Sigmoid colon (tissue), 7 donors: ENCODE results near the gene LHPP. TPM values are rescaled to one million over a fixed set of nuclear protein-coding genes. Genes with fewer than 3 reads are reported as not detected.

Experiments
- DNase-seq: peaks from one replicate; pipeline ENCODE4 v3.0.0-alpha.2; 2019
- H3K27ac ChIP-seq, 4 donors: fragments of 200-600 bp; sonication (generic); one replicate each; pipeline ENCODE4 v1.5.1; 2016 to 2019; ENCODE audit warnings: mild to moderate bottlenecking in 1 of 4
- H3K27me3 ChIP-seq, 3 donors: fragments of 200-600 bp; sonication (generic); one replicate each; pipeline ENCODE4 v1.5.1; 2019; ENCODE audit warnings: mild to moderate bottlenecking in 1 of 3
- H3K36me3 ChIP-seq, 4 donors: fragments of 200-600 bp; sonication (generic); one replicate each; pipeline ENCODE4 v1.5.1; 2016 to 2019
- H3K4me1 ChIP-seq, 4 donors: fragments of 200-600 bp; sonication (generic); one replicate each; pipeline ENCODE4 v1.5.1; 2017 to 2019
- H3K4me3 ChIP-seq, 4 donors: fragments of 200-600 bp; sonication (generic); one replicate each; pipeline ENCODE4 v1.5.1; 2017 to 2019; ENCODE audit warnings: mild to moderate bottlenecking in 2 of 4, moderate library complexity in 1 of 4
- H3K9me3 ChIP-seq, 4 donors: fragments of 200-600 bp in 3 of 4; sonication (generic) in 3 of 4; one replicate each; pipeline versions ENCODE4 v1.5.1 to v1.6.1; 2013 to 2019
- EP300 ChIP-seq, 4 donors: sonication (generic); formaldehyde crosslinking; IDR thresholded peaks; one replicate each; pipeline ENCODE4 v1.6.1; 2017; ENCODE audit warnings: antibody characterized with exemption in 4 of 4
- POLR2A ChIP-seq, 2 donors: fragments of 450-650 bp; IDR thresholded peaks; one replicate each; pipeline ENCODE4 v1.6.1; 2016; ENCODE audit warnings: antibody characterized with exemption in 2 of 2, mild to moderate bottlenecking in 2 of 2, moderate library complexity in 2 of 2
- POLR2AphosphoS5 ChIP-seq, 4 donors: sonication (generic); formaldehyde crosslinking; IDR thresholded peaks; one replicate each; pipeline ENCODE4 v1.6.1; 2017; ENCODE audit warnings: antibody characterized with exemption in 4 of 4
- WGBS, 2 donors: extraction: QIAGEN DNeasy Blood & Tissue Kit; methylation state at CpG; one replicate each; pipeline ENCODE4 v1.1.7; 2013; 5-methylcytosine and 5-hydroxymethylcytosine counted together
- intact Hi-C: fragments of 100-400 bp; cut with DNase I; formaldehyde crosslinking; loops from one replicate; pipeline ENCODE4 v1.15.1; 2023
- polyA plus RNA-seq, 3 donors: library from polyadenylated mRNA; stranded (reverse); fragments of 200-250 nt; gene quantifications; one replicate each; pipeline ENCODE4 v1.2.3, GENCODE V29; 2013
- total RNA-seq, 4 donors: library from RNA; depleted of rRNA; stranded (reverse); fragments of >200 nt; gene quantifications; one replicate each; pipeline ENCODE4 v1.1.0, GENCODE V29; 2016
- TF ChIP-seq, protein P1 (sequence below), 4 experiments: fragments of 450-650 bp in 3 of 4; fragments of 200-600 bp in 1 of 4; IDR thresholded peaks; one replicate each; pipeline ENCODE4 v1.5.1; 2016 to 2019; ENCODE audit warnings: antibody characterized with exemption in 4 of 4, mild to moderate bottlenecking in 3 of 4, moderate library complexity in 2 of 4
- donor health status: healthy with polysubstance abuse.
- donor health status: Bipolar disorder and iron deficiency.
- donor health status: healthy.

LHPP gene
- total and polyA plus RNA-seq, 7 donors, result 17.1 to 35.7 (median 20.6) TPM

DNA sequence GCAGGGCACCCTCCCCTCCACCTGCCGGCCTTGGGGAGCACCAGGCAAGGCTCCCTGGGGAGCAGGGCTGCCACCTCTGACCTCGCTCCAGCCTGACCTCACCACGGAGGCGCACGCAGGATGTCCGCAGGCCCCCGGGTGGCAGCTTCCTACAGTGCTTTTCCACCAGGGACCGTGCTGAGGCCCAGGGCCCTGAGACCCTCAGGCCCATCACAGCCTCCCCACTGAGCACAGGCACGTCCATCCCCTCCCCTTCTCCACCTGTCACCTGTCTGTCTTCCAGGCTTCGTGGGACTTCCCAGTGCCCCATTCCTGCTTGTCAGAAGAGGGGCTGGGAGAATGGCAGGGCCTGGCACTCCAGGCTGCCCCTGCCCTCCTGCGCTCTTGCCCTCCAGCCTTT, 90.1 kb downstream of the LHPP start:
- Histone ChIP-seq H3K9me3 (no peaks in the 10 kb centered on the region), H3K27me3 (no peaks in the 10 kb centered on the region), H3K27ac (no peak overlapping the region), H3K4me3 (no peak overlapping the region), H3K36me3 (no peaks in the 10 kb centered on the region), H3K4me1 (no peaks in the 10 kb centered on the region)
- DNase-seq, result no peak
- 91 to 96% methylated on average over 11 of the region's 11 CpGs for WGBS, 2 donors
- intact Hi-C loops, result no loop called here
- TF ChIP-seq EP300 (IDR thresholded peaks at IDR 0.05) (no peak), POLR2AphosphoS5 (IDR thresholded peaks at IDR 0.05) (no peak), POLR2A (IDR thresholded peaks at IDR 0.05) (no peak)
- TF ChIP-seq, protein P1, sequence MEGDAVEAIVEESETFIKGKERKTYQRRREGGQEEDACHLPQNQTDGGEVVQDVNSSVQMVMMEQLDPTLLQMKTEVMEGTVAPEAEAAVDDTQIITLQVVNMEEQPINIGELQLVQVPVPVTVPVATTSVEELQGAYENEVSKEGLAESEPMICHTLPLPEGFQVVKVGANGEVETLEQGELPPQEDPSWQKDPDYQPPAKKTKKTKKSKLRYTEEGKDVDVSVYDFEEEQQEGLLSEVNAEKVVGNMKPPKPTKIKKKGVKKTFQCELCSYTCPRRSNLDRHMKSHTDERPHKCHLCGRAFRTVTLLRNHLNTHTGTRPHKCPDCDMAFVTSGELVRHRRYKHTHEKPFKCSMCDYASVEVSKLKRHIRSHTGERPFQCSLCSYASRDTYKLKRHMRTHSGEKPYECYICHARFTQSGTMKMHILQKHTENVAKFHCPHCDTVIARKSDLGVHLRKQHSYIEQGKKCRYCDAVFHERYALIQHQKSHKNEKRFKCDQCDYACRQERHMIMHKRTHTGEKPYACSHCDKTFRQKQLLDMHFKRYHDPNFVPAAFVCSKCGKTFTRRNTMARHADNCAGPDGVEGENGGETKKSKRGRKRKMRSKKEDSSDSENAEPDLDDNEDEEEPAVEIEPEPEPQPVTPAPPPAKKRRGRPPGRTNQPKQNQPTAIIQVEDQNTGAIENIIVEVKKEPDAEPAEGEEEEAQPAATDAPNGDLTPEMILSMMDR (IDR thresholded peaks at IDR 0.05), result no peak

DNA sequence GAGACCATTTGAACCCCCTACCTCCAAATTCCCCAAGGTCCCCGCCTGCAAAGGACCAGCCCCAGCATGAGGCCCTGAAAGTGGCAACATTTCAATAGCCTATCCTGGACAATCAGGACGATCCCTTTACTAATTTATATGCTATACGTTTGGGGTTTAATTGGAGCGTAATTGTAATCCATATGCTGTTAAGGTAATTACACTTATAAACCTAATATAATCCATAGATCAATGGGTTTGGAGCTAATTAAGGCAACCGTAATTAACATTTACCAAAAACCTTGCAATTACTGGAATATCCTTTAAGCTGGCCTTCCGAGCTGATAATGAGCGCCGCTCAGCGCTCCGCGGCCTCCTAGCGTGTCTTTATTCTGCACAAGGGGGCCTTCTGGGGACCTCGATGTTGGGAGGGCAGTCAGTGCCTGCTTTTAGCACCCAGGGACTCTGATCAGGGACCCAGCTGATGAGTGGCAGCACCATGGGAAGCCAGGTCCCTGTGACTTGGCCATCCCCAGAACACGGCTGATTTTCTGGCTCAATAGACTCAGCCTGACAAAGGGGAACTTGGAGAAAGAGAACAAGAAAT, 91.2 kb downstream of the LHPP start:
- Histone ChIP-seq H3K27me3 (no peaks in the 10 kb centered on the region), H3K36me3 (no peaks in the 10 kb centered on the region), H3K9me3 (no peaks in the 10 kb centered on the region), H3K27ac (no peak overlapping the region), H3K4me3 (no peak overlapping the region), H3K4me1 (no peaks in the 10 kb centered on the region)
- no peak for TF ChIP-seq EP300 (IDR thresholded peaks at IDR 0.05)
- no peak for TF ChIP-seq POLR2AphosphoS5 (IDR thresholded peaks at IDR 0.05)
- TF ChIP-seq, protein P1 (IDR thresholded peaks at IDR 0.05), result no peak
- no peak for TF ChIP-seq POLR2A (IDR thresholded peaks at IDR 0.05)
- 91 to 94% methylated on average over 14 of the region's 14 CpGs for WGBS, 2 donors
- DNase-seq, result no peak
- intact Hi-C loops, result no loop called here

DNA sequence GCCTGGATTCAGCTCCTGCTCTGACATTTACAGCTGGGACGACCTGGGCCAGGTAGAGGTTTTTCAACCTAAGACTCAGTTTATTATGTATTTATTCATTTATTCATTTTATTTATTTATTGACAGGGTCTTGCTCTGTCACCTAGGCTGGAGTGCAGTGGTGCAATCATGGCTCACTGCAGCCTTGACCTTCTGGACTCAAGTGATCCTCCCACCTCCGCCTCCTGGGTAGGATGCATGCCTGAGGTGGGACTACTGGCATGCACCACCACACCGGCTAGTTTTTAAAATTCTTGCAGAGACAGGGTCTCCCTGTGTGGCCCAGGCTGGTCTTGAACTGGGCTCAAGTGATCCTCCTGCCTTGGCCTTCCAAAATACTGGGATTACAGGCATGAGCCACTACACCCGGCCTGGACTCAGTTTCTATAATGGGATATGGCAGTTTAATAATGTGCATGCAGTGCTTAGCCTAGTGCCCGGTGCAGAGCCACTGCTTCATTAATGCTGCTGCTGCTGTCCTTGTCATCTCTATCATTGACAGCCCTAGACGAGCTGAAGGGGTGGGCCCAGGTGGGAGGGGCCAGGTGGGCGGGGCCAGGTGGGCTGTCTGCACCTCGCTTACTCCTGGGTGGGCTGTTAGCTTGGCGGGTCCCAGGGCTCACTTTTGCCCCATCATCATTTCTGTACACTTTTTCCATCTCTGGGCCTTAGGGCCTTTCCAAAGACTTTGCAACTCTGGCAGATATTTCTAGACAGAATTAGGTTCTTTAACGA, 92.6 kb downstream of the LHPP start:
- no peak for DNase-seq
- Histone ChIP-seq H3K27ac (no peak overlapping the region), H3K27me3 (no peaks in the 10 kb centered on the region), H3K4me1 (peaks cover 0 to 15% (median 8%) of the 10 kb centered on the region in 4 donors), H3K4me3 (no peak overlapping the region), H3K36me3 (no peaks in the 10 kb centered on the region), H3K9me3 (no peaks in the 10 kb centered on the region)
- 85 to 91% methylated on average over 10 of the region's 10 CpGs for WGBS, 2 donors
- intact Hi-C loops, result no loop called here
- TF ChIP-seq, protein P1 (IDR thresholded peaks at IDR 0.05), result no peak
- TF ChIP-seq EP300 (IDR thresholded peaks at IDR 0.05), result no peak
- no peak for TF ChIP-seq POLR2A (IDR thresholded peaks at IDR 0.05)
- TF ChIP-seq POLR2AphosphoS5 (IDR thresholded peaks at IDR 0.05), result no peak

DNA sequence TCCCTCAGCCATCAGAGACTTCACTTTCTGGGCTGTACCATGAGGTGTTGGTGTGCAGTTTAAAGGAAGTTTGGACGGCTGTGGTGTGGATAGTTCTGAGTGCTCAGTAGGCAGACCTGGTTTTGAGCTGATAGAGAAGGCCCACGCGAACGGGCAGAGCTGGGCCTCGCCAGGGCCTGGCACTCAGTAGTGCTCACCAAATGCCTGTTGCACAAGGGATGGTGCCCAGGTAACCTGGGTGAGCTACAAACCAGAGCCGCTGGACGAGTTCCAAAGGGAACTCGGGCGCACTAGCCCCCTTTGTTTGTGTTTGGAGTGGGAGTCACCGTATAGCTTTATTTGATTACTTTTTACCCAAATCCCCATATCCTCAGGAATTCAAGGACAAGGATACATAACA, 95.5 kb downstream of the LHPP start:
- Histone ChIP-seq H3K27me3 (no peaks in the 10 kb centered on the region), H3K36me3 (no peaks in the 10 kb centered on the region), H3K9me3 (no peaks in the 10 kb centered on the region), H3K4me3 (no peak overlapping the region), H3K27ac (no peak overlapping the region), H3K4me1 (peaks cover 0 to 36% (median 29%) of the 10 kb centered on the region in 4 donors)
- intact Hi-C loops, result no loop called here
- no peak for DNase-seq
- TF ChIP-seq, protein P1 (IDR thresholded peaks at IDR 0.05), result no peak
- TF ChIP-seq EP300 (IDR thresholded peaks at IDR 0.05) (no peak), POLR2AphosphoS5 (IDR thresholded peaks at IDR 0.05) (no peak), POLR2A (IDR thresholded peaks at IDR 0.05) (no peak)
- WGBS, 2 donors, result 85 to 87% methylated on average over 10 of the region's 10 CpGs
